ENCODE measurements around the gene RAB20.

Gene RAB20

GRCh38 chr13:110555601-110556223 lies 5.8 kb downstream of the RAB20 start:
- Histone ChIP-seq H3K27me3 (ENCODE audit: control insufficient read depth in 1 of 2, insufficient read depth in 2 of 2, low read length in 2 of 2) (no peaks in the 10 kb centered on the region), H3K27ac (ENCODE audit: low read depth, low read length) (no peak overlapping the region), H3K9me3 (ENCODE audit: control insufficient read depth in 1 of 2, low read length in 2 of 2) (no peaks in the 10 kb centered on the region), H3K9ac (ENCODE audit: low read depth in 1 of 2, low read length in 2 of 2) (peak overlapping the region in 1 of 2 donors; percentile 39), H3K36me3 (ENCODE audit: control insufficient read depth in 1 of 2, insufficient read depth in 2 of 2, low read length in 2 of 2) (peaks cover 3 to 16% of the 10 kb centered on the region in 2 donors), H3K4me3 (ENCODE audit: low read depth in 1 of 2, low read length in 2 of 2) (peak overlapping the region in 1 of 2 donors; percentile 30), H3K4me1 (ENCODE audit: control insufficient read depth in 1 of 2, insufficient read depth in 2 of 2, low read length in 2 of 2) (peaks cover 24 to 29% of the 10 kb centered on the region in 2 donors)

GRCh38 chr13:110554946-110555345 lies 6.6 kb downstream of the RAB20 start:
- Histone ChIP-seq H3K4me3 (ENCODE audit: low read depth in 1 of 2, low read length in 2 of 2) (no peak overlapping the region), H3K36me3 (ENCODE audit: control insufficient read depth in 1 of 2, insufficient read depth in 2 of 2, low read length in 2 of 2) (peaks cover 3 to 16% of the 10 kb centered on the region in 2 donors), H3K9ac (ENCODE audit: low read depth in 1 of 2, low read length in 2 of 2) (no peak overlapping the region), H3K27ac (ENCODE audit: low read depth, low read length) (no peak overlapping the region), H3K27me3 (ENCODE audit: control insufficient read depth in 1 of 2, insufficient read depth in 2 of 2, low read length in 2 of 2) (no peaks in the 10 kb centered on the region), H3K9me3 (ENCODE audit: control insufficient read depth in 1 of 2, low read length in 2 of 2) (no peaks in the 10 kb centered on the region), H3K4me1 (ENCODE audit: control insufficient read depth in 1 of 2, insufficient read depth in 2 of 2, low read length in 2 of 2) (peaks cover 24 to 27% of the 10 kb centered on the region in 2 donors)

GRCh38 chr13:110554227-110554836 lies 7.2 kb downstream of the RAB20 start:
- Histone ChIP-seq H3K27ac (ENCODE audit: low read depth, low read length) (no peak overlapping the region), H3K4me3 (ENCODE audit: low read depth in 1 of 2, low read length in 2 of 2) (no peak overlapping the region), H3K9me3 (ENCODE audit: control insufficient read depth in 1 of 2, low read length in 2 of 2) (no peaks in the 10 kb centered on the region), H3K9ac (ENCODE audit: low read depth in 1 of 2, low read length in 2 of 2) (no peak overlapping the region), H3K4me1 (ENCODE audit: control insufficient read depth in 1 of 2, insufficient read depth in 2 of 2, low read length in 2 of 2) (peaks cover 21 to 24% of the 10 kb centered on the region in 2 donors), H3K27me3 (ENCODE audit: control insufficient read depth in 1 of 2, insufficient read depth in 2 of 2, low read length in 2 of 2) (no peaks in the 10 kb centered on the region), H3K36me3 (ENCODE audit: control insufficient read depth in 1 of 2, insufficient read depth in 2 of 2, low read length in 2 of 2) (peaks cover 3 to 16% of the 10 kb centered on the region in 2 donors)

GRCh38 chr13:110553417-110553816 lies 8.1 kb downstream of the RAB20 start:
- no peaks in the 10 kb centered on the region for H3K27me3 ChIP-seq (ENCODE audit: control insufficient read depth in 1 of 2, insufficient read depth in 2 of 2, low read length in 2 of 2)
- H3K4me3 ChIP-seq (ENCODE audit: low read depth in 1 of 2, low read length in 2 of 2) = no peak overlapping the region
- peaks cover 15 to 24% of the 10 kb centered on the region in 2 donors for H3K4me1 ChIP-seq (ENCODE audit: control insufficient read depth in 1 of 2, insufficient read depth in 2 of 2, low read length in 2 of 2)
- H3K27ac ChIP-seq (ENCODE audit: low read depth, low read length) = no peak overlapping the region
- no peaks in the 10 kb centered on the region for H3K9me3 ChIP-seq (ENCODE audit: control insufficient read depth in 1 of 2, low read length in 2 of 2)
- peaks cover 3 to 16% of the 10 kb centered on the region in 2 donors for H3K36me3 ChIP-seq (ENCODE audit: control insufficient read depth in 1 of 2, insufficient read depth in 2 of 2, low read length in 2 of 2)
- no peak overlapping the region for H3K9ac ChIP-seq (ENCODE audit: low read depth in 1 of 2, low read length in 2 of 2)

DNA sequence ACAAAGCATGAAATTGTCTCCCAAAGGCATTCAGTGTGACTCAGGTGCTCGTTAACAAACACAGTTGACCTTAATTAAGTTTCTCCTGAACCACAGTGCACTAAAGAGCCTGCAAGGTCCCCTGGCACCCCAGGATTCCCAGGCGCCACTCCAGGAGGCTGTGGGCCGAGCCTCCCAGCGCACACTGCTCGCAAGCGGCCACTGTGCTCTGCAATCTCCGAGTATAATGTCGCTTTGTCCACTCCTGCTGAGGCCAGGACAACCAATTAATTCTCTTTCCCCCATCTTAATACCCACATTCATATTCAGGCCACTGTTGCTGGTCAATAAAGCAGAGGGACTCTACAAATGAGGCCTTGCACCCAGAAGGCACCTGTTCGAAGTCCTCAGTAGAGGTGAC lies 8.8 kb downstream of the RAB20 start:
- no peak overlapping the region for H3K27ac ChIP-seq (ENCODE audit: low read depth, low read length)
- H3K9ac ChIP-seq (ENCODE audit: low read depth in 1 of 2, low read length in 2 of 2) = no peak overlapping the region
- H3K4me1 ChIP-seq (ENCODE audit: control insufficient read depth in 1 of 2, insufficient read depth in 2 of 2, low read length in 2 of 2) = peaks cover 15 to 24% of the 10 kb centered on the region in 2 donors
- no peaks in the 10 kb centered on the region for H3K9me3 ChIP-seq (ENCODE audit: control insufficient read depth in 1 of 2, low read length in 2 of 2)
- H3K36me3 ChIP-seq (ENCODE audit: control insufficient read depth in 1 of 2, insufficient read depth in 2 of 2, low read length in 2 of 2) = peaks cover 3 to 15% of the 10 kb centered on the region in 2 donors
- H3K4me3 ChIP-seq (ENCODE audit: low read depth in 1 of 2, low read length in 2 of 2) = no peak overlapping the region
- no peaks in the 10 kb centered on the region for H3K27me3 ChIP-seq (ENCODE audit: control insufficient read depth in 1 of 2, insufficient read depth in 2 of 2, low read length in 2 of 2)

- Histone ChIP-seq H3K9ac (ENCODE audit: low read depth in 1 of 2, low read length in 2 of 2) (peak overlapping the region in 1 of 2 donors; percentile 3), H3K36me3 (ENCODE audit: control insufficient read depth in 1 of 2, insufficient read depth in 2 of 2, low read length in 2 of 2) (peaks cover 3 to 6% of the 10 kb centered on the region in 2 donors), H3K27ac (ENCODE audit: low read depth, low read length) (no peak overlapping the region), H3K4me3 (ENCODE audit: low read depth in 1 of 2, low read length in 2 of 2) (no peak overlapping the region), H3K27me3 (ENCODE audit: control insufficient read depth in 1 of 2, insufficient read depth in 2 of 2, low read length in 2 of 2) (no peaks in the 10 kb centered on the region), H3K9me3 (ENCODE audit: control insufficient read depth in 1 of 2, low read length in 2 of 2) (no peaks in the 10 kb centered on the region), H3K4me1 (ENCODE audit: control insufficient read depth in 1 of 2, insufficient read depth in 2 of 2, low read length in 2 of 2) (peaks cover 28 to 34% of the 10 kb centered on the region in 2 donors)
These were observed 10.2 kb downstream of the RAB20 start for GRCh38 chr13:110551284-110551683.

DNA sequence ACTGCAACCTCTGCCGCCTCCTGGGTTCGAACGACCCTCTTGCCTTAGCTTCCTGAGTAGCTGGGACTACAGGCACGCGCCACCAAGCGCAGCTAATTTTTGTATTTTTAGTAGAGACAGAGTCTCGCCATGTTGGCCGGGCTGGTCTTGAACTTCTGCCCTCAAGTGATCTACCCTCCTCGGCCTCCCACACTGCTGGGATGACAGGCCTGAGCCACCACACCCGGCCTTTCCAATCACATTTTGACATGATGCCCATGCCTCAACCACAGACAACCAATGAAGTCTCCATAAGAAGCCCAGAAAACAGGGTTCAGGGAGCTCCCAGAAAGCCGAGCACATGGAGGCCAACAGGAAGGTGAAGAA lies 11.7 kb downstream of the RAB20 start:
- Histone ChIP-seq H3K9ac (ENCODE audit: low read depth in 1 of 2, low read length in 2 of 2) (no peak overlapping the region), H3K4me1 (ENCODE audit: control insufficient read depth in 1 of 2, insufficient read depth in 2 of 2, low read length in 2 of 2) (peaks cover 18 to 31% of the 10 kb centered on the region in 2 donors), H3K4me3 (ENCODE audit: low read depth in 1 of 2, low read length in 2 of 2) (no peak overlapping the region), H3K9me3 (ENCODE audit: control insufficient read depth in 1 of 2, low read length in 2 of 2) (no peaks in the 10 kb centered on the region), H3K27ac (ENCODE audit: low read depth, low read length) (no peak overlapping the region), H3K27me3 (ENCODE audit: control insufficient read depth in 1 of 2, insufficient read depth in 2 of 2, low read length in 2 of 2) (no peaks in the 10 kb centered on the region), H3K36me3 (ENCODE audit: control insufficient read depth in 1 of 2, insufficient read depth in 2 of 2, low read length in 2 of 2) (peaks cover 3 to 4% of the 10 kb centered on the region in 2 donors)

DNA sequence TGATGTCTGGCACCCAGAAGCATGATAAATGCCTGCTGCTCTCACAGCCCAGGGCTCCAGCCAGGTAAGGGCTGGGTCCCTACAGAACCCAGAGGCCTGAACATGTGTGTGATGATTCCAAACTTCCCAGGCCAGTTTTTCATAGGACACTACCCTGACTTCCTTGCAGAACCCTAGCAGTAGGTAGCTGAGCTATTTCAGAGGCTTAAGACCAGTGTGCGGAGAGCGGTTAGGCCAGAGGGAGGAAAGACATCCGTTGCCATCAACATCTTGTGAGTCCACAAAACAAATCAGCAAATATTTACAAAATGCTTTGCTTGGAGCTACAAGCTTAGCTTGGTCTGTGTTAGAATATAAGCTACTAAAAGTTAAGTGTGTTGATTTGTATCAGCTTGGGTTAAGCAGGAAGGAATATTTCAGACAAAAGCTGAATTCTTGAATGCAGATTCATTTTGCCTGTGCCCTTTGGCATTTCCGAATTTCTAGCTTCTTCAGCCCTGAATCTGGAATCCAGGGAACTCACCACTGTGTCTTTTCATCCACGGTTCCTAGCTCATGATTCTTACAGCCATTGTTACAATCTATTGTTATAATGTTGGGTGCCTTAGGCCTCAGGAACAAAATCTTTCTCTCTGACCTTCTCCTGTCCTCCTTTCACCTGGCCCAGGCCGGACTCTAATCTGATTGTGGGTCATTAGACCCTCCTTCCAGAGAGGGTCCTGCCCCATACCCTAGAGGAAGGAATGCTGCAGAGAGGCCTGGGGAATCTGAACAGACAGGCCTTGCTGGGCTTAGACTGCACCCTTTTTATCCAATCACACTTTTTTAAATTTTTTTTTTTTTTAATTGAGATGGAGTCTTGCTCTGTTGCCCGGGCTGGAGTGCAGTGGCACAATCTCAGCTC lies 12.4 kb downstream of the RAB20 start:
- H3K9ac ChIP-seq (ENCODE audit: low read depth in 1 of 2, low read length in 2 of 2) = no peak overlapping the region
- H3K27ac ChIP-seq (ENCODE audit: low read depth, low read length) = no peak overlapping the region
- peaks cover 18 to 31% of the 10 kb centered on the region in 2 donors for H3K4me1 ChIP-seq (ENCODE audit: control insufficient read depth in 1 of 2, insufficient read depth in 2 of 2, low read length in 2 of 2)
- H3K36me3 ChIP-seq (ENCODE audit: control insufficient read depth in 1 of 2, insufficient read depth in 2 of 2, low read length in 2 of 2) = peaks cover 3 to 4% of the 10 kb centered on the region in 2 donors
- H3K27me3 ChIP-seq (ENCODE audit: control insufficient read depth in 1 of 2, insufficient read depth in 2 of 2, low read length in 2 of 2) = no peaks in the 10 kb centered on the region
- H3K9me3 ChIP-seq (ENCODE audit: control insufficient read depth in 1 of 2, low read length in 2 of 2) = no peaks in the 10 kb centered on the region
- H3K4me3 ChIP-seq (ENCODE audit: low read depth in 1 of 2, low read length in 2 of 2) = no peak overlapping the region

GRCh38 chr13:110546926-110547325 lies 14.6 kb downstream of the RAB20 start:
- Histone ChIP-seq H3K27ac (ENCODE audit: low read depth, low read length) (peak overlapping the region; percentile 11), H3K4me1 (ENCODE audit: control insufficient read depth in 1 of 2, insufficient read depth in 2 of 2, low read length in 2 of 2) (peaks cover 21 to 38% of the 10 kb centered on the region in 2 donors), H3K27me3 (ENCODE audit: control insufficient read depth in 1 of 2, insufficient read depth in 2 of 2, low read length in 2 of 2) (no peaks in the 10 kb centered on the region), H3K9me3 (ENCODE audit: control insufficient read depth in 1 of 2, low read length in 2 of 2) (no peaks in the 10 kb centered on the region), H3K9ac (ENCODE audit: low read depth in 1 of 2, low read length in 2 of 2) (no peak overlapping the region), H3K36me3 (ENCODE audit: control insufficient read depth in 1 of 2, insufficient read depth in 2 of 2, low read length in 2 of 2) (peaks cover 3 to 6% of the 10 kb centered on the region in 2 donors), H3K4me3 (ENCODE audit: low read depth in 1 of 2, low read length in 2 of 2) (peak overlapping the region; percentile 18 to 55)

DNA sequence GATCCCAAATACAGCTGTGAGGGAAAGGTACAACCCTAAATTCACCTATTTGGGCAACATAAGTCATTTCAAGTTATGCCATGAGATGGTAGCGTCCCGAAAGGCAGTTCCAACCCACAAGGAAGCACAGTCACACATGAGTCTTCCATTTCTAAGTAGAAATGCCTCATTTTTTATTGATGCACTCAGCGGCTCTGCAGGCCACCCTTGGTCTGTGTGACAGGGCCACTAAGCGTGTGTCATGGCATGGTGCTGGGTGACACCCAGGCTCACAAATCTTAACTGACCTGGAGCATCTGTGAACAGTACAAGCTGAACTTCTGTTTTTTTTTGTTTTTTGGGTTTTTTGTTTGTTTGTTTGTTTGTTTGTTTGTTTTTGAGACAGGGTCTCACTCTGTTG lies 15.1 kb downstream of the RAB20 start:
- Histone ChIP-seq H3K4me1 (ENCODE audit: control insufficient read depth in 1 of 2, insufficient read depth in 2 of 2, low read length in 2 of 2) (peaks cover 24 to 37% of the 10 kb centered on the region in 2 donors), H3K9ac (ENCODE audit: low read depth in 1 of 2, low read length in 2 of 2) (no peak overlapping the region), H3K4me3 (ENCODE audit: low read depth in 1 of 2, low read length in 2 of 2) (no peak overlapping the region), H3K27ac (ENCODE audit: low read depth, low read length) (no peak overlapping the region), H3K27me3 (ENCODE audit: control insufficient read depth in 1 of 2, insufficient read depth in 2 of 2, low read length in 2 of 2) (no peaks in the 10 kb centered on the region), H3K36me3 (ENCODE audit: control insufficient read depth in 1 of 2, insufficient read depth in 2 of 2, low read length in 2 of 2) (peaks cover 2 to 6% of the 10 kb centered on the region in 2 donors), H3K9me3 (ENCODE audit: control insufficient read depth in 1 of 2, low read length in 2 of 2) (no peaks in the 10 kb centered on the region)
